Cardiac muscle cell (in vitro differentiated cells and primary cell): ENCODE results near the gene PLA2G12B. TPM values are rescaled to one million over a fixed set of nuclear protein-coding genes. Genes with fewer than 3 reads are reported as not detected.
"Not testable (repeated sequence)": the region's sequence is repeated elsewhere in the genome, so short reads cannot be mapped to it uniquely, and the experiment has no call there.

Experiments
- DNase-seq, 2 donors: peaks; one replicate each; pipeline versions ENCODE4 v3.0.0 to v3.0.0-alpha.2; 2010 to 2017; ENCODE audit warnings: low read depth in 1 of 2, low spot score in 1 of 2
- H3K27ac ChIP-seq: fragments of 200-600 bp; sonication (generic); 2 replicates; pipeline ENCODE4 v1.5.1; 2016
- H3K27me3 ChIP-seq: fragments of 200-600 bp; sonication (generic); 2 replicates; pipeline ENCODE4 v1.6.0; 2016; ENCODE audit warnings: control low read depth
- H3K36me3 ChIP-seq: fragments of 200-600 bp; sonication (generic); 2 replicates; pipeline ENCODE4 v1.5.1; 2016; ENCODE audit warnings: control low read depth
- H3K4me1 ChIP-seq: fragments of 200-600 bp; sonication (generic); 2 replicates; pipeline ENCODE4 v1.8.1; 2017; ENCODE audit warnings: low read depth, mild to moderate bottlenecking, mixed run types
- H3K4me3 ChIP-seq: fragments of 200-600 bp; sonication (generic); 2 replicates; pipeline ENCODE4 v1.5.1; 2016; ENCODE audit warnings: mild to moderate bottlenecking
- H3K9me3 ChIP-seq: fragments of 200-600 bp; sonication (generic); 2 replicates; pipeline ENCODE4 v1.5.1; 2017; ENCODE audit warnings: low read depth, mild to moderate bottlenecking, control low read depth
- CTCF ChIP-seq: IDR thresholded peaks from 2 replicates; pipeline ENCODE4 v1.5.1; 2012; ENCODE audit warnings: low read depth, mild to moderate bottlenecking, low read length
- polyA plus RNA-seq: library from polyadenylated mRNA; unstranded; fragments of >200 nt; fragmentation: Nextera tagmentation; extraction: Ambion mirVana; gene quantifications from 2 replicates; pipeline ENCODE4 v1.2.1, GENCODE V29; 2016
- total RNA-seq: library from RNA; depleted of rRNA; stranded (reverse); fragments of >200 nt; gene quantifications from 2 replicates; pipeline ENCODE4 v1.2.3, GENCODE V29; 2016

Gene PLA2G12B
- total and polyA plus RNA-seq, 2 experiments from 2014 or later, result not detected

GRCh38 chr10:72906446-72906845 lies 48.2 kb downstream of the PLA2G12B start:
- Histone ChIP-seq H3K27me3 (no peaks in the 10 kb centered on the region), H3K4me1 (peaks cover 8% of the 10 kb centered on the region), H3K4me3 (no peak overlapping the region), H3K27ac (no peak overlapping the region), H3K36me3 (no peaks in the 10 kb centered on the region), H3K9me3 (no peaks in the 10 kb centered on the region)
- no peak for DNase-seq
- TF ChIP-seq CTCF, result no peak

GRCh38 chr10:72904806-72905205 lies 49.8 kb downstream of the PLA2G12B start:
- no peak overlapping the region for H3K27ac ChIP-seq
- no peaks in the 10 kb centered on the region for H3K36me3 ChIP-seq
- no peak for TF ChIP-seq CTCF
- peaks cover 8% of the 10 kb centered on the region for H3K4me1 ChIP-seq
- H3K9me3 ChIP-seq, result no peaks in the 10 kb centered on the region
- H3K27me3 ChIP-seq, result no peaks in the 10 kb centered on the region
- no peak overlapping the region for H3K4me3 ChIP-seq
- no peak for DNase-seq

GRCh38 chr10:72903941-72904446 lies 50.6 kb downstream of the PLA2G12B start:
- H3K27me3 ChIP-seq, H3K9me3 ChIP-seq, H3K27ac ChIP-seq, DNase-seq, H3K4me3 ChIP-seq, H3K4me1 ChIP-seq, H3K36me3 ChIP-seq: not testable (repeated sequence)

GRCh38 chr10:72899545-72899944 lies 55.1 kb downstream of the PLA2G12B start:
- no peak for TF ChIP-seq CTCF
- H3K36me3 ChIP-seq, result no peaks in the 10 kb centered on the region
- DNase-seq, result no peak
- H3K27me3 ChIP-seq, result no peaks in the 10 kb centered on the region
- no peaks in the 10 kb centered on the region for H3K4me1 ChIP-seq
- no peaks in the 10 kb centered on the region for H3K9me3 ChIP-seq
- no peak overlapping the region for H3K27ac ChIP-seq
- no peak overlapping the region for H3K4me3 ChIP-seq

- Histone ChIP-seq H3K4me3 (no peak overlapping the region), H3K27me3 (no peaks in the 10 kb centered on the region), H3K4me1 (peaks cover under 1% of the 10 kb centered on the region), H3K36me3 (no peaks in the 10 kb centered on the region), H3K9me3 (no peaks in the 10 kb centered on the region), H3K27ac (no peak overlapping the region)
- TF ChIP-seq CTCF, result no peak
- no peak for DNase-seq
These were observed 56.0 kb downstream of the PLA2G12B start for GRCh38 chr10:72898616-72899015.

GRCh38 chr10:72895236-72895850 lies 59.3 kb downstream of the PLA2G12B start:
- Histone ChIP-seq H3K4me1 (peaks cover 10% of the 10 kb centered on the region), H3K36me3 (no peaks in the 10 kb centered on the region), H3K9me3 (no peaks in the 10 kb centered on the region), H3K27me3 (no peaks in the 10 kb centered on the region), H3K4me3 (no peak overlapping the region), H3K27ac (no peak overlapping the region)
- TF ChIP-seq CTCF, result no peak
- no peak for DNase-seq
